ENCODE data around the gene TMEM26. TPM values are rescaled to one million over a fixed set of nuclear protein-coding genes. Genes with fewer than 3 reads are reported as not detected.
A peak's percentile ranks its signal among the peaks of the same experiment; 100 is the strongest.
"Not testable (repeated sequence)": the region's sequence is repeated elsewhere in the genome, so short reads cannot be mapped to it uniquely, and the experiment has no call there.

The TMEM26 gene
- total and polyA plus RNA-seq, 12 donors: 0.06 to 0.88 (median 0.32) TPM

DNA sequence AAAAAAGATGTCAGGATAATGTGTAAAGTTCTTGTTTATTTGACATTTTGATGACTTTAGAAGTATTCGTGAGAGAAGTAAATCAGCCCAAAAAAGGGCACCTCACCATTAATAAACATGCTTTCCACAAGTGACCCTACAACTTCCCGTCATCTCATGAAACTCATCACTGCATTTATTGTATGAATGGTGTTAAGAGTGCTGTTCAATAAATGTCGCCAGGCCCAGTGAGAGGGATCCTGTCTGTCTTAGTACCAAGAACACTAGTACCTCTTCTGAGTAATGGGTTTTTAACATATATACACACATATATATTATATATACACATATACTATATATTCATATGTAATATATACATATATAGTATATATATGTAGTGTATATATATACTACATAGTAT is 61.9 kb downstream of the TMEM26 start:
- Histone ChIP-seq H3K27me3 (no peaks in the 10 kb centered on the region), H3K9me3 (peaks cover 0 to 7% (median 0%) of the 10 kb centered on the region in 11 donors), H3K36me3 (no peaks in the 10 kb centered on the region), H3K4me1 (peaks cover 0 to 29% (median 0%) of the 10 kb centered on the region in 9 donors), H3K27ac (peak overlapping the region in 2 of 10 donors; percentile 17 to 81), H3K4me3 (no peak overlapping the region)
- intact Hi-C loops (cut with DNase I): no loop called here
- TF ChIP-seq, protein P1, sequence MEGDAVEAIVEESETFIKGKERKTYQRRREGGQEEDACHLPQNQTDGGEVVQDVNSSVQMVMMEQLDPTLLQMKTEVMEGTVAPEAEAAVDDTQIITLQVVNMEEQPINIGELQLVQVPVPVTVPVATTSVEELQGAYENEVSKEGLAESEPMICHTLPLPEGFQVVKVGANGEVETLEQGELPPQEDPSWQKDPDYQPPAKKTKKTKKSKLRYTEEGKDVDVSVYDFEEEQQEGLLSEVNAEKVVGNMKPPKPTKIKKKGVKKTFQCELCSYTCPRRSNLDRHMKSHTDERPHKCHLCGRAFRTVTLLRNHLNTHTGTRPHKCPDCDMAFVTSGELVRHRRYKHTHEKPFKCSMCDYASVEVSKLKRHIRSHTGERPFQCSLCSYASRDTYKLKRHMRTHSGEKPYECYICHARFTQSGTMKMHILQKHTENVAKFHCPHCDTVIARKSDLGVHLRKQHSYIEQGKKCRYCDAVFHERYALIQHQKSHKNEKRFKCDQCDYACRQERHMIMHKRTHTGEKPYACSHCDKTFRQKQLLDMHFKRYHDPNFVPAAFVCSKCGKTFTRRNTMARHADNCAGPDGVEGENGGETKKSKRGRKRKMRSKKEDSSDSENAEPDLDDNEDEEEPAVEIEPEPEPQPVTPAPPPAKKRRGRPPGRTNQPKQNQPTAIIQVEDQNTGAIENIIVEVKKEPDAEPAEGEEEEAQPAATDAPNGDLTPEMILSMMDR (IDR thresholded peaks at IDR 0.05): no peak
- ATAC-seq (no peak), DNase-seq (no peak)
- WGBS, 2 donors: 88 to 93% methylated on average over 3 of the region's 3 CpGs

DNA sequence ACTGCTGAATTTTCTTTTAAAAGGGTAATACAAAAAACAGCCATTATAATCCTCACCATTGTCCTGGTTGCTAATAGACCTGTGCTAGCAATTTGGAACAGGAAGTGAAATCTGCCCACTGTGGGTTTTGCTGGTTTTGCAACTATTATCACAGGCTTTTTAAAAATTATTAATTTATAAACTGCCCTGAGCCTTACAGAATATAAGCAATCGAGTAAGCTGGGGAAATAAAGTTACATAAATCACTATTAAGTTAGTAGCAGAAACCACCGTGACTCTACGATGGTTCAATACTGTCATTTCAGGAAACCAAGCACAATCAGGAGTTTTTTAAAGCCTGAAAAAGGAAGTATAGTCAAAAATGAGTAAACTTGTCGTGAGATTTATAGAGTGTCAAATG is 62.3 kb downstream of the TMEM26 start:
- intact Hi-C loops (cut with DNase I): no loop called here
- TF ChIP-seq, protein P1 (IDR thresholded peaks at IDR 0.05): no peak
- 64 to 75% methylated on average over 4 of the region's 4 CpGs for WGBS, 2 donors

DNA sequence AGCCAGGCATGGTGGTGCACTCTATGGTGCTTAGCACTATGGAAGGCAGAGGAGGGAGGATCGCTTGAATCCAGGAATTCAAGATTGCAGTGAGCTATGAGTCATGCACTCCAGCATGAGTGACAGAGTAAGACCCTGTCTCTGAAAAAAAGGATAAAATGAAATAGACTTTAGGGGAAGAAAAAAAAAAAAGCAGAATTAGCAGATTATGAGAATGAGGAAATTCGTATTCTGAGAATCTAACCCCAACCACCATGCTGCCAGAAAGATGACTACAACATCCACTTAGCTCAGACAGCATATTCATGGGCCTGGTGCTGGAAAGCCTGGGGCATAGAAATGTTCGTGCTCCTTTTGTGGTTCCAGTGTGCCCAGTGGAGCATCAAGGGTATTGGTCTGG is 63.3 kb downstream of the TMEM26 start:
- H3K27ac ChIP-seq: peak overlapping the region in 1 of 10 donors; percentile 81
- TF ChIP-seq, protein P1 (IDR thresholded peaks at IDR 0.05): no peak
- H3K9me3 ChIP-seq: peaks cover 0 to 7% (median 0%) of the 10 kb centered on the region in 11 donors

More for the DNA sequence above, 62.3 kb downstream of the TMEM26 start:
- no peaks in the 10 kb centered on the region for H3K27me3 ChIP-seq
- H3K9me3 ChIP-seq: peaks cover 0 to 7% (median 0%) of the 10 kb centered on the region in 11 donors
- no peak overlapping the region for H3K4me3 ChIP-seq
- DNase-seq (no peak), ATAC-seq (no peak)
- no peaks in the 10 kb centered on the region for H3K36me3 ChIP-seq
- H3K27ac ChIP-seq: peak overlapping the region in 2 of 10 donors; percentile 17 to 81
- peaks cover 0 to 29% (median 0%) of the 10 kb centered on the region in 9 donors for H3K4me1 ChIP-seq

GRCh38 chr10:61388986-61389385 is 64.2 kb downstream of the TMEM26 start:
- intact Hi-C loops (cut with DNase I); ATAC-seq; H3K4me3 ChIP-seq; H3K36me3 ChIP-seq; DNase-seq; H3K27me3 ChIP-seq; H3K9me3 ChIP-seq: not testable (repeated sequence)
- Histone ChIP-seq H3K4me1 (peaks cover 0 to 33% (median 0%) of the 10 kb centered on the region in 9 donors), H3K27ac (peak overlapping the region in 1 of 10 donors; percentile 81)
- 90% methylated on average over 6 of the region's 6 CpGs for WGBS, 2 donors

More for the DNA sequence above, 63.3 kb downstream of the TMEM26 start:
- WGBS, 2 donors: 78 to 82% methylated on average over 3 of the region's 3 CpGs
- H3K36me3 ChIP-seq: no peaks in the 10 kb centered on the region
- no peak overlapping the region for H3K4me3 ChIP-seq
- no peaks in the 10 kb centered on the region for H3K27me3 ChIP-seq
- no peak for DNase-seq
- H3K4me1 ChIP-seq: peaks cover 0 to 33% (median 0%) of the 10 kb centered on the region in 9 donors
- ATAC-seq: peak in 5 of 8 donors; percentile 22 to 72 (median 38)
- intact Hi-C loops (cut with DNase I): no loop called here

GRCh38 chr10:61385231-61386001 is 67.8 kb downstream of the TMEM26 start:
- no peak for DNase-seq
- H3K27me3 ChIP-seq: no peaks in the 10 kb centered on the region
- TF ChIP-seq, protein P1 (IDR thresholded peaks at IDR 0.05): no peak
- no peak overlapping the region for H3K27ac ChIP-seq
- no peak overlapping the region for H3K4me3 ChIP-seq
- no peaks in the 10 kb centered on the region for H3K36me3 ChIP-seq
- peaks cover 0 to 6% (median 0%) of the 10 kb centered on the region in 11 donors for H3K9me3 ChIP-seq
- intact Hi-C loops (cut with DNase I): no loop called here
- H3K4me1 ChIP-seq: peaks cover 0 to 23% (median 0%) of the 10 kb centered on the region in 9 donors
- 97 to 98% methylated on average over 2 of the region's 2 CpGs for WGBS, 2 donors
- ATAC-seq: no peak

DNA sequence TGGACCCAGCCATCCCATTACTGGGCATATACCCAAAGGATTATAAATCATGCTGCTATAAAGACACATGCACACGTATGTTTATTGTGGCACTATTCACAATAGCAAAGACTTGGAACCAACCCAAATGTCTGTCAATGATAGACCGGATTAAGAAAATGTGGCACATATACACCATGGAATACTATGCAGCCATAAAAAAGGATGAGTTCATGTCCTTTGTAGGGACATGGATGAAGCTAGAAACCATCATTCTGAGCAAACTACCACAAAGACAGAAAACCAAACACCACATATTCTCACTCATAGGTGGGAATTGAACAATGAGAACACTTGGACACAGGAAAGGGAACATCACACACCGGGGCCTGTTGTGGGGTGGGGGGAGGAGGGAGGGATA is 72.0 kb downstream of the TMEM26 start:
- H3K4me1 ChIP-seq; intact Hi-C loops (cut with DNase I); H3K9me3 ChIP-seq; H3K27ac ChIP-seq; H3K36me3 ChIP-seq; H3K27me3 ChIP-seq; H3K4me3 ChIP-seq; DNase-seq; ATAC-seq: not testable (repeated sequence)
- 80 to 82% methylated on average over 3 of the region's 3 CpGs for WGBS, 2 donors
